SK-N-SH (cell line): ENCODE results near the gene CATSPERB. TPM values are rescaled to one million over a fixed set of nuclear protein-coding genes. Genes with fewer than 3 reads are reported as not detected.

Experiments
- CTCF ChIA-PET: fragments of 300-600, 350-600 bp; formaldehyde crosslinking; extraction: SDS; loops from one replicate; lab custom pipeline; 2021; lab: Yijun Ruan, JAX
- POLR2A ChIA-PET: fragments of 350-600 bp; sonication (Branson Sonifier 250); formaldehyde crosslinking; extraction: SDS; loops from one replicate; lab custom pipeline; 2020; ENCODE audit warnings: antibody characterized with exemption, inconsistent platforms; lab: Yijun Ruan, JAX
- DNase-seq: peaks from one replicate; pipeline ENCODE4 v3.0.0; 2012
- H2AFZ ChIP-seq: fragments of 200-600 bp; sonication (generic); 2 replicates; pipeline ENCODE4 v1.8.1; 2016; ENCODE audit warnings: antibody characterized with exemption, mild to moderate bottlenecking, low read depth
- H3F3A ChIP-seq: fragments of 200-600 bp; sonication (generic); replicated peaks from 2 replicates; pipeline ENCODE3; 2016; ENCODE audit warnings: antibody characterized with exemption, mild to moderate bottlenecking; ENCODE audit not compliant: insufficient read depth
- H3K27ac ChIP-seq, 2 experiments: fragments of 200-500 bp in 1 of 2; fragments of 200-600 bp in 1 of 2; sonication (Bioruptor generic) in 1 of 2; sonication (generic), shearing (Covaris generic) in 1 of 2; 2 replicates each; pipeline versions ENCODE4 v1.5.1 to v1.6.1; 2014 to 2016; ENCODE audit warnings: low read depth in 2 of 2, inconsistent platforms in 1 of 2, low read length in 1 of 2, mild to moderate bottlenecking in 1 of 2, mixed read lengths in 1 of 2
- H3K27me3 ChIP-seq: fragments of 200-600 bp; sonication (generic), shearing (Covaris generic); 2 replicates; pipeline ENCODE4 v1.6.1; 2016; ENCODE audit warnings: mixed run types; ENCODE audit not compliant: insufficient read depth
- H3K36me3 ChIP-seq, 2 experiments: fragments of 200-500 bp in 1 of 2; fragments of 200-600 bp in 1 of 2; sonication (Bioruptor generic) in 1 of 2; sonication (generic) in 1 of 2; replicated peaks in 1 of 2; 2 replicates each; pipeline versions ENCODE3 to v1.5.1; 2014 to 2016; ENCODE audit warnings: low read length in 1 of 2, mild to moderate bottlenecking in 1 of 2; ENCODE audit not compliant: insufficient read depth in 2 of 2, control insufficient read depth in 1 of 2
- H3K4me1 ChIP-seq, 2 experiments: fragments of 200-500 bp in 1 of 2; fragments of 200-600 bp in 1 of 2; sonication (Bioruptor generic) in 1 of 2; sonication (generic), shearing (Covaris generic) in 1 of 2; 2 replicates each; pipeline versions ENCODE4 v1.5.1 to v1.6.1; 2014 to 2016; ENCODE audit warnings: low read depth in 1 of 2, low read length in 1 of 2, mixed run types in 1 of 2; ENCODE audit not compliant: insufficient read depth in 2 of 2, control insufficient read depth in 1 of 2
- H3K4me2 ChIP-seq: fragments of 200-600 bp; sonication (generic), shearing (Covaris generic); 2 replicates; pipeline ENCODE4 v1.6.1; 2017; ENCODE audit warnings: mixed run types
- H3K4me3 ChIP-seq, 2 experiments: fragments of 200-500 bp in 1 of 2; fragments of 200-600 bp in 1 of 2; sonication (Bioruptor generic) in 1 of 2; sonication (generic), shearing (Covaris generic) in 1 of 2; 2 replicates each; pipeline versions ENCODE4 v1.5.1 to v1.8.1; 2014 to 2016; ENCODE audit warnings: low read depth in 2 of 2, inconsistent platforms in 1 of 2, low read length in 1 of 2, mild to moderate bottlenecking in 1 of 2, mixed read lengths in 1 of 2, moderate library complexity in 1 of 2
- H3K79me2 ChIP-seq: fragments of 200-600 bp; sonication (generic); 2 replicates; pipeline ENCODE4 v1.8.1; 2017; ENCODE audit warnings: mild to moderate bottlenecking; ENCODE audit not compliant: insufficient read depth
- H3K9ac ChIP-seq: fragments of 200-600 bp; sonication (generic); 2 replicates; pipeline ENCODE4 v1.6.1; 2017; ENCODE audit warnings: mixed run types
- H3K9me2 ChIP-seq: fragments of 200-600 bp; sonication (generic); 2 replicates; pipeline ENCODE4 v1.6.1; 2017; ENCODE audit warnings: mixed run types
- H3K9me3 ChIP-seq: fragments of 200-600 bp; sonication (generic); 2 replicates; pipeline ENCODE4 v1.6.1; 2017; ENCODE audit warnings: mixed run types, mild to moderate bottlenecking, moderate library complexity
- H4K20me1 ChIP-seq: fragments of 200-600 bp; sonication (generic); 2 replicates; pipeline ENCODE4 v1.6.1; 2017; ENCODE audit warnings: mild to moderate bottlenecking, mixed run types; ENCODE audit not compliant: insufficient read depth
- FOSL2 ChIP-seq: IDR thresholded peaks from 2 replicates; pipeline ENCODE4 v1.4.0; 2012; ENCODE audit warnings: low read depth, mild to moderate bottlenecking, moderate library complexity, borderline replicate concordance
- FOXJ3 ChIP-seq: sonication (generic); formaldehyde crosslinking; IDR thresholded peaks from 2 replicates; pipeline ENCODE4 v1.5.1; 2020; ENCODE audit warnings: mild to moderate bottlenecking, missing genetic modification reagents
- FOXM1 ChIP-seq: IDR thresholded peaks from 2 replicates; pipeline ENCODE4 v1.4.0; 2012; ENCODE audit warnings: low read depth, mild to moderate bottlenecking
- GABPA ChIP-seq: IDR thresholded peaks from 2 replicates; pipeline ENCODE4 v1.4.0; 2012; ENCODE audit warnings: low read depth, mild to moderate bottlenecking
- GATA2 ChIP-seq: sonication (generic); formaldehyde crosslinking; IDR thresholded peaks from 2 replicates; pipeline ENCODE4 v1.5.0; 2020; ENCODE audit warnings: mild to moderate bottlenecking, missing genetic modification reagents
- NFIC ChIP-seq: IDR thresholded peaks from 2 replicates; pipeline ENCODE4 v1.4.0; 2012; ENCODE audit warnings: borderline replicate concordance
- NRF1 ChIP-seq: IDR thresholded peaks from 2 replicates; pipeline ENCODE4 v1.6.1; 2012; ENCODE audit warnings: low read depth, mild to moderate bottlenecking, low read length
- RCOR1 ChIP-seq: fragments of 150-350 bp; IDR thresholded peaks from 2 replicates; pipeline ENCODE4 v1.6.1; 2017; ENCODE audit warnings: antibody characterized with exemption, low read length
- SIN3A ChIP-seq: IDR thresholded peaks from 2 replicates; pipeline ENCODE4 v1.6.1; 2012; ENCODE audit warnings: low read depth, mild to moderate bottlenecking, low read length, moderate library complexity, borderline replicate concordance
- TAF1 ChIP-seq: IDR thresholded peaks from 2 replicates; pipeline ENCODE4 v1.6.1; 2012; ENCODE audit warnings: low read depth, mild to moderate bottlenecking, low read length, moderate library complexity, borderline replicate concordance
- WGBS: methylation state at CpG from one replicate; pipeline ENCODE4 v1.1.6; 2017; ENCODE audit warnings: low lambda C conversion rate; 5-methylcytosine and 5-hydroxymethylcytosine counted together
- polyA plus RNA-seq, 3 experiments: library from polyadenylated mRNA; depleted of rRNA; stranded (reverse); fragments of >200 nt; gene quantifications; 2 replicates each; pipeline ENCODE4 v1.2.3, GENCODE V29; 2012
- TF ChIP-seq, protein P1 (sequence below): IDR thresholded peaks from 2 replicates; pipeline ENCODE4 v1.4.0; 2012; ENCODE audit warnings: low read depth, borderline replicate concordance
- TF ChIP-seq, protein P2 (sequence below): fragments of 150-350 bp; IDR thresholded peaks from 2 replicates; pipeline ENCODE4 v1.6.1; 2017; ENCODE audit warnings: antibody characterized with exemption, low read length, low read depth, borderline replicate concordance
- TF ChIP-seq, protein P3 (sequence below): IDR thresholded peaks from 2 replicates; pipeline ENCODE4 v1.6.1; 2012; ENCODE audit warnings: mild to moderate bottlenecking, low read depth, low read length, moderate library complexity
- TF ChIP-seq, protein P4 (sequence below): fragments of 150-350 bp; IDR thresholded peaks from 2 replicates; pipeline ENCODE4 v1.6.1; 2016; ENCODE audit warnings: mild to moderate bottlenecking, low read depth, low read length
- TF ChIP-seq, protein P5 (sequence below): IDR thresholded peaks from 2 replicates; pipeline ENCODE4 v1.4.0; 2012; ENCODE audit warnings: low read depth
- TF ChIP-seq, protein P6 (sequence below): fragments of 200-600 bp; sonication (generic); IDR thresholded peaks from 2 replicates; pipeline ENCODE4 v1.6.1; 2017; ENCODE audit warnings: antibody characterized with exemption, mild to moderate bottlenecking, moderate library complexity

The CATSPERB gene
- polyA plus RNA-seq, 1 of the 3 experiments (the other 2 are of a cell fraction): 0.08 TPM

DNA sequence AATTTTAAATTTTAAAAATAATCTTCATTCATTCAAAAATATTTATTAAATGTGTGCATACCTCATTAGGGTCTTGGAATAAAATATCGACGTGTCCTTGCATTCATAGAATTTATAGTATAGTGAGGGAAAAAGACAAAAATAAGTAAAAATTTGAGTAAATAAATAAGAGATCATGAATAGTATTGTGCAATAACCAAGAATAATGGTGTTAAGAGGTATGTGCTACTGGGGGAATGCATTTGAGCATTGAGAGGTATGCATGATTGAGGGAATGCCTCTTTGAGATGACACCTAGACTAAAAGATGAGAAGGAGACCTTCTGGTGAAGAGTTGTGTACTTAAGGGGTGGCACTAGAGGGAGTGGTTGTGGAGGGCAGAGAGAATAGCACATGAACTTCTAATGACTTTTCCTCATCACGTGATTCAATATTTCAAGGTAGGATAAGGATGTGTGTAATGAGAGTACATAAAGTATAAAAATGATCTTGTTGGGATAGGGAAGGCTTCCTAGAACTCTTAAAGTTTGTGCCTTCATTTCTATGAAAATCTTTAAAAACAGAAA lies 18.8 kb upstream of the CATSPERB start:
- no peak for DNase-seq
- H4K20me1 ChIP-seq: no peaks in the 10 kb centered on the region
- ChIA-PET POLR2A (no interaction called here), CTCF (no interaction called here)
- TF ChIP-seq FOSL2: no peak
- TF ChIP-seq, protein P1, sequence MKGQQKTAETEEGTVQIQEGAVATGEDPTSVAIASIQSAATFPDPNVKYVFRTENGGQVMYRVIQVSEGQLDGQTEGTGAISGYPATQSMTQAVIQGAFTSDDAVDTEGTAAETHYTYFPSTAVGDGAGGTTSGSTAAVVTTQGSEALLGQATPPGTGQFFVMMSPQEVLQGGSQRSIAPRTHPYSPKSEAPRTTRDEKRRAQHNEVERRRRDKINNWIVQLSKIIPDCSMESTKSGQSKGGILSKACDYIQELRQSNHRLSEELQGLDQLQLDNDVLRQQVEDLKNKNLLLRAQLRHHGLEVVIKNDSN: no peak
- TF ChIP-seq, protein P2, sequence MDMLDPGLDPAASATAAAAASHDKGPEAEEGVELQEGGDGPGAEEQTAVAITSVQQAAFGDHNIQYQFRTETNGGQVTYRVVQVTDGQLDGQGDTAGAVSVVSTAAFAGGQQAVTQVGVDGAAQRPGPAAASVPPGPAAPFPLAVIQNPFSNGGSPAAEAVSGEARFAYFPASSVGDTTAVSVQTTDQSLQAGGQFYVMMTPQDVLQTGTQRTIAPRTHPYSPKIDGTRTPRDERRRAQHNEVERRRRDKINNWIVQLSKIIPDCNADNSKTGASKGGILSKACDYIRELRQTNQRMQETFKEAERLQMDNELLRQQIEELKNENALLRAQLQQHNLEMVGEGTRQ: no peak
- TF ChIP-seq, protein P3, sequence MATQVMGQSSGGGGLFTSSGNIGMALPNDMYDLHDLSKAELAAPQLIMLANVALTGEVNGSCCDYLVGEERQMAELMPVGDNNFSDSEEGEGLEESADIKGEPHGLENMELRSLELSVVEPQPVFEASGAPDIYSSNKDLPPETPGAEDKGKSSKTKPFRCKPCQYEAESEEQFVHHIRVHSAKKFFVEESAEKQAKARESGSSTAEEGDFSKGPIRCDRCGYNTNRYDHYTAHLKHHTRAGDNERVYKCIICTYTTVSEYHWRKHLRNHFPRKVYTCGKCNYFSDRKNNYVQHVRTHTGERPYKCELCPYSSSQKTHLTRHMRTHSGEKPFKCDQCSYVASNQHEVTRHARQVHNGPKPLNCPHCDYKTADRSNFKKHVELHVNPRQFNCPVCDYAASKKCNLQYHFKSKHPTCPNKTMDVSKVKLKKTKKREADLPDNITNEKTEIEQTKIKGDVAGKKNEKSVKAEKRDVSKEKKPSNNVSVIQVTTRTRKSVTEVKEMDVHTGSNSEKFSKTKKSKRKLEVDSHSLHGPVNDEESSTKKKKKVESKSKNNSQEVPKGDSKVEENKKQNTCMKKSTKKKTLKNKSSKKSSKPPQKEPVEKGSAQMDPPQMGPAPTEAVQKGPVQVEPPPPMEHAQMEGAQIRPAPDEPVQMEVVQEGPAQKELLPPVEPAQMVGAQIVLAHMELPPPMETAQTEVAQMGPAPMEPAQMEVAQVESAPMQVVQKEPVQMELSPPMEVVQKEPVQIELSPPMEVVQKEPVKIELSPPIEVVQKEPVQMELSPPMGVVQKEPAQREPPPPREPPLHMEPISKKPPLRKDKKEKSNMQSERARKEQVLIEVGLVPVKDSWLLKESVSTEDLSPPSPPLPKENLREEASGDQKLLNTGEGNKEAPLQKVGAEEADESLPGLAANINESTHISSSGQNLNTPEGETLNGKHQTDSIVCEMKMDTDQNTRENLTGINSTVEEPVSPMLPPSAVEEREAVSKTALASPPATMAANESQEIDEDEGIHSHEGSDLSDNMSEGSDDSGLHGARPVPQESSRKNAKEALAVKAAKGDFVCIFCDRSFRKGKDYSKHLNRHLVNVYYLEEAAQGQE: no peak
- TF ChIP-seq, protein P4, sequence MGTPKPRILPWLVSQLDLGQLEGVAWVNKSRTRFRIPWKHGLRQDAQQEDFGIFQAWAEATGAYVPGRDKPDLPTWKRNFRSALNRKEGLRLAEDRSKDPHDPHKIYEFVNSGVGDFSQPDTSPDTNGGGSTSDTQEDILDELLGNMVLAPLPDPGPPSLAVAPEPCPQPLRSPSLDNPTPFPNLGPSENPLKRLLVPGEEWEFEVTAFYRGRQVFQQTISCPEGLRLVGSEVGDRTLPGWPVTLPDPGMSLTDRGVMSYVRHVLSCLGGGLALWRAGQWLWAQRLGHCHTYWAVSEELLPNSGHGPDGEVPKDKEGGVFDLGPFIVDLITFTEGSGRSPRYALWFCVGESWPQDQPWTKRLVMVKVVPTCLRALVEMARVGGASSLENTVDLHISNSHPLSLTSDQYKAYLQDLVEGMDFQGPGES: no peak
- no peak for TF ChIP-seq GATA2 (CRISPR knock-in tag)
- no peak for TF ChIP-seq NRF1
- no peak for TF ChIP-seq GABPA
- TF ChIP-seq FOXM1: no peak
- no peak for TF ChIP-seq FOXJ3 (CRISPR knock-in tag)
- TF ChIP-seq RCOR1: no peak
- TF ChIP-seq NFIC: no peak
- TF ChIP-seq SIN3A: no peak
- TF ChIP-seq, protein P5, sequence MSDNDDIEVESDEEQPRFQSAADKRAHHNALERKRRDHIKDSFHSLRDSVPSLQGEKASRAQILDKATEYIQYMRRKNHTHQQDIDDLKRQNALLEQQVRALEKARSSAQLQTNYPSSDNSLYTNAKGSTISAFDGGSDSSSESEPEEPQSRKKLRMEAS: no peak
- no peak for TF ChIP-seq TAF1
- TF ChIP-seq, protein P6, sequence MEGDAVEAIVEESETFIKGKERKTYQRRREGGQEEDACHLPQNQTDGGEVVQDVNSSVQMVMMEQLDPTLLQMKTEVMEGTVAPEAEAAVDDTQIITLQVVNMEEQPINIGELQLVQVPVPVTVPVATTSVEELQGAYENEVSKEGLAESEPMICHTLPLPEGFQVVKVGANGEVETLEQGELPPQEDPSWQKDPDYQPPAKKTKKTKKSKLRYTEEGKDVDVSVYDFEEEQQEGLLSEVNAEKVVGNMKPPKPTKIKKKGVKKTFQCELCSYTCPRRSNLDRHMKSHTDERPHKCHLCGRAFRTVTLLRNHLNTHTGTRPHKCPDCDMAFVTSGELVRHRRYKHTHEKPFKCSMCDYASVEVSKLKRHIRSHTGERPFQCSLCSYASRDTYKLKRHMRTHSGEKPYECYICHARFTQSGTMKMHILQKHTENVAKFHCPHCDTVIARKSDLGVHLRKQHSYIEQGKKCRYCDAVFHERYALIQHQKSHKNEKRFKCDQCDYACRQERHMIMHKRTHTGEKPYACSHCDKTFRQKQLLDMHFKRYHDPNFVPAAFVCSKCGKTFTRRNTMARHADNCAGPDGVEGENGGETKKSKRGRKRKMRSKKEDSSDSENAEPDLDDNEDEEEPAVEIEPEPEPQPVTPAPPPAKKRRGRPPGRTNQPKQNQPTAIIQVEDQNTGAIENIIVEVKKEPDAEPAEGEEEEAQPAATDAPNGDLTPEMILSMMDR: no peak
- H3K4me2 ChIP-seq: no peak overlapping the region
- no peaks in the 10 kb centered on the region for H3K27me3 ChIP-seq
- no peak overlapping the region for H3K4me3 ChIP-seq
- H3F3A ChIP-seq: no peaks in the 10 kb centered on the region
- H3K79me2 ChIP-seq: no peaks in the 10 kb centered on the region
- no peak overlapping the region for H2AFZ ChIP-seq
- WGBS: 55% methylated on average over 3 of the region's 3 CpGs
- H3K9me2 ChIP-seq: no peaks in the 10 kb centered on the region
- no peak overlapping the region for H3K9ac ChIP-seq
- no peaks in the 10 kb centered on the region for H3K9me3 ChIP-seq
- no peaks in the 10 kb centered on the region for H3K4me1 ChIP-seq
- no peak overlapping the region for H3K27ac ChIP-seq
- no peaks in the 10 kb centered on the region for H3K36me3 ChIP-seq
